GM13977 (cell line): ENCODE measurements around the gene PRAMEF1.
A peak's percentile ranks its signal among the peaks of the same experiment; 100 is the strongest.

Experiments used
- DNase-seq: peaks from one replicate; pipeline ENCODE4 v3.0.0; 2012; ENCODE audit warnings: low spot score
- CTCF ChIP-seq: IDR thresholded peaks from 2 replicates; pipeline ENCODE4 v1.5.1; 2012; ENCODE audit warnings: mild to moderate bottlenecking, control low read depth; ENCODE audit not compliant: insufficient read depth; ENCODE audit errors: extremely low read depth, missing control alignments
- in situ Hi-C: fragments of 300-500 bp; cut with MboI; formaldehyde crosslinking; loops from one replicate; pipeline ENCODE4 v1.12.0; 2022; ENCODE audit warnings: low sequenced_read_pairs, low pct_unique_long_range_greater_than_20kb, mixed read lengths, inconsistent platforms; ENCODE audit not compliant: unreplicated experiment

Gene PRAMEF1

GRCh38 chr1:12756273-12756672 is 34.9 kb upstream of the PRAMEF1 start:
- no peak for TF ChIP-seq CTCF
- in situ Hi-C loops = no loop called here
- no peak for DNase-seq

GRCh38 chr1:12756768-12757413 is 34.3 kb upstream of the PRAMEF1 start:
- in situ Hi-C loops = no loop called here
- DNase-seq = no peak
- TF ChIP-seq CTCF = no peak

- in situ Hi-C loops = no loop called here
- no peak for TF ChIP-seq CTCF
- no peak for DNase-seq
These were observed 33.4 kb upstream of the PRAMEF1 start for GRCh38 chr1:12757836-12758235.

GRCh38 chr1:12760256-12760795 is 30.9 kb upstream of the PRAMEF1 start:
- in situ Hi-C loops = no loop called here
- DNase-seq = no peak
- peak; percentile 28 for TF ChIP-seq CTCF

GRCh38 chr1:12761781-12762180 is 29.4 kb upstream of the PRAMEF1 start:
- in situ Hi-C loops = no loop called here

GRCh38 chr1:12762766-12763165 is 28.4 kb upstream of the PRAMEF1 start:
- in situ Hi-C loops = no loop called here
- DNase-seq = no peak
- no peak for TF ChIP-seq CTCF

More at GRCh38 chr1:12761781-12762180, 29.4 kb upstream of the PRAMEF1 start:
- TF ChIP-seq CTCF = no peak
- no peak for DNase-seq
